WTC11 (cell line): ENCODE data around the gene CPAMD8. TPM values are rescaled to one million over a fixed set of nuclear protein-coding genes. Genes with fewer than 3 reads are reported as not detected.

ENCODE experiments used
- ATAC-seq: fragments of 200-7000 bp; cut with Tn5 transposase; 2 replicates; pipeline ENCODE4 v1.10.0; 2021; ENCODE audit warnings: mild to moderate bottlenecking, moderate library complexity
- CTCF ChIA-PET: fragments of 300-600 bp; sonication (Branson Sonifier 250); formaldehyde crosslinking; loops from one replicate; lab custom pipeline; 2021; ENCODE audit warnings: antibody characterized with exemption; lab: Charles Lee
- POLR2A ChIA-PET: fragments of 350-600 bp; sonication (Branson Sonifier 250); formaldehyde crosslinking; loops from one replicate; lab custom pipeline; 2021; ENCODE audit warnings: antibody characterized with exemption; lab: Charles Lee
- DNase-seq: peaks from one replicate; pipeline ENCODE4 v3.0.0; 2021; ENCODE audit warnings: low spot score
- H3K27ac Mint-ChIP-seq: 2 replicates; pipeline ENCODE4 v1.8.0; 2021; ENCODE audit warnings: mixed read lengths
- H3K27me3 Mint-ChIP-seq: 2 replicates; pipeline ENCODE4 v1.8.0; 2021; ENCODE audit warnings: low read depth, mild to moderate bottlenecking, moderate library complexity, mixed read lengths
- H3K36me3 Mint-ChIP-seq: 2 replicates; pipeline ENCODE4 v1.8.0; 2021; ENCODE audit warnings: mixed read lengths
- H3K4me1 Mint-ChIP-seq: 2 replicates; pipeline ENCODE4 v1.8.0; 2022; ENCODE audit warnings: mixed read lengths
- H3K4me3 Mint-ChIP-seq: 2 replicates; pipeline ENCODE4 v1.8.0; 2021; ENCODE audit warnings: mild to moderate bottlenecking, moderate library complexity, mixed read lengths
- H3K9me3 Mint-ChIP-seq: 2 replicates; pipeline ENCODE4 v1.8.0; 2021; ENCODE audit warnings: mixed read lengths
- AFF4 ChIP-seq: sonication (generic); formaldehyde crosslinking; IDR thresholded peaks from 2 replicates; pipeline ENCODE4 v1.8.1; 2023; ENCODE audit warnings: mild to moderate bottlenecking, missing genetic modification reagents, borderline replicate concordance
- CDX4 ChIP-seq: fragments of 250-450 bp; sonication (Bioruptor Pico); IDR thresholded peaks from 2 replicates; pipeline ENCODE4 v1.9.0; 2021; ENCODE audit warnings: moderate library complexity, mild to moderate bottlenecking, inconsistent platforms, borderline replicate concordance
- CTCF ChIP-seq: fragments of 200-600 bp; IDR thresholded peaks from 2 replicates; pipeline ENCODE4 v1.8.0; 2022; ENCODE audit warnings: antibody characterized with exemption
- ERG ChIP-seq: fragments of 250-450 bp; sonication (Bioruptor Pico); IDR thresholded peaks from 2 replicates; pipeline ENCODE4 v1.8.0; 2021; ENCODE audit warnings: mild to moderate bottlenecking
- FOXK1 ChIP-seq: sonication (generic); formaldehyde crosslinking; IDR thresholded peaks from 2 replicates; pipeline ENCODE4 v1.8.0; 2022; ENCODE audit warnings: mild to moderate bottlenecking, moderate library complexity, missing genetic modification reagents
- HMGXB4 ChIP-seq: sonication (generic); formaldehyde crosslinking; IDR thresholded peaks from 2 replicates; pipeline ENCODE4 v1.8.1; 2023; ENCODE audit warnings: mild to moderate bottlenecking, moderate library complexity, missing genetic modification reagents
- IRF2 ChIP-seq: sonication (generic); formaldehyde crosslinking; IDR thresholded peaks from 2 replicates; pipeline ENCODE4 v1.8.0; 2022; ENCODE audit warnings: low read depth, missing genetic modification reagents, borderline replicate concordance
- JAZF1 ChIP-seq: fragments of 250-450 bp; sonication (Bioruptor Pico); IDR thresholded peaks from 2 replicates; pipeline ENCODE4 v1.9.0; 2021; ENCODE audit warnings: moderate library complexity, mild to moderate bottlenecking, inconsistent platforms
- MXD4 ChIP-seq: fragments of 250-450 bp; sonication (Bioruptor Pico); IDR thresholded peaks from 2 replicates; pipeline ENCODE4 v1.8.0; 2021; ENCODE audit warnings: mild to moderate bottlenecking, moderate library complexity, borderline replicate concordance
- PRDM15 ChIP-seq: sonication (generic); formaldehyde crosslinking; IDR thresholded peaks from 2 replicates; pipeline ENCODE4 v1.8.0; 2022; ENCODE audit warnings: missing genetic modification reagents
- TCF7 ChIP-seq: sonication (generic); formaldehyde crosslinking; IDR thresholded peaks from 2 replicates; pipeline ENCODE4 v1.8.0; 2022; ENCODE audit warnings: mild to moderate bottlenecking, low read depth, missing genetic modification reagents, moderate library complexity
- ZMAT4 ChIP-seq: fragments of 250-450 bp; sonication (Bioruptor Pico); IDR thresholded peaks from 2 replicates; pipeline ENCODE4 v1.9.0; 2021; ENCODE audit warnings: mild to moderate bottlenecking
- ZNF317 ChIP-seq: sonication (generic); formaldehyde crosslinking; IDR thresholded peaks from 2 replicates; pipeline ENCODE4 v1.8.1; 2023; ENCODE audit warnings: low read depth, mild to moderate bottlenecking, moderate library complexity, missing genetic modification reagents, borderline replicate concordance
- ZNF425 ChIP-seq: fragments of 250-450 bp; sonication (Bioruptor Pico); conservative IDR thresholded peaks from 2 replicates; pipeline ENCODE4 v1.9.0; 2021; ENCODE audit warnings: mild to moderate bottlenecking
- ZSCAN18 ChIP-seq: fragments of 250-450 bp; sonication (Bioruptor Pico); IDR thresholded peaks from 2 replicates; pipeline ENCODE4 v2.1.2; 2022; ENCODE audit warnings: mild to moderate bottlenecking, moderate library complexity
- total RNA-seq: library from RNA; stranded (reverse); gene quantifications from 3 replicates; pipeline ENCODE4 v1.2.3, GENCODE V29; 2021

The CPAMD8 gene
- total RNA-seq, 1 experiment from 2014 or later, result 6.9 TPM

GRCh38 chr19:16927883-16928282, 98.7 kb downstream of the CPAMD8 start (continued):
- TF ChIP-seq AFF4 (CRISPR knock-in tag) (no peak), ZMAT4 (no peak), CDX4 (no peak)

GRCh38 chr19:16922949-16923348, 103.7 kb downstream of the CPAMD8 start:
- DNase-seq, result no peak
- TF ChIP-seq IRF2, result no peak
- TF ChIP-seq ZNF317 (CRISPR knock-in tag), result no peak
- no peak for TF ChIP-seq HMGXB4
- TF ChIP-seq ZSCAN18 (CRISPR knock-in tag), result no peak
- TF ChIP-seq PRDM15 (CRISPR knock-in tag), result no peak
- no peak for TF ChIP-seq ZNF425
- no peak for TF ChIP-seq JAZF1 (CRISPR knock-in tag)
- TF ChIP-seq FOXK1 (CRISPR knock-in tag), result no peak
- TF ChIP-seq TCF7 (CRISPR knock-in tag), result no peak
- TF ChIP-seq ERG (CRISPR knock-in tag), result no peak
- no peak for TF ChIP-seq CTCF
- TF ChIP-seq CDX4, result no peak
- TF ChIP-seq MXD4 (CRISPR knock-in tag), result no peak
- Mint-ChIP-seq H3K27ac (no peak overlapping the region), H3K4me1 (no peaks in the 10 kb centered on the region), H3K36me3 (peaks cover 11% of the 10 kb centered on the region), H3K9me3 (peaks cover 32% of the 10 kb centered on the region), H3K4me3 (no peak overlapping the region), H3K27me3 (no peaks in the 10 kb centered on the region; the same call in 1 of the 2 replicates)
- ATAC-seq, result no peak
- ChIA-PET CTCF (no interaction called here), POLR2A (interaction anchor here (0.6 kb wide), 1 partner anchor 112 kb away, joined by 4 read pairs; no protein-coding TSS in a partner anchor)
